SK-N-MC (cell line): Measurements from ENCODE around the gene MRPL48.

Experiments used
- EZH2 ChIP-seq: fragments of 200-600 bp; sonication (generic); IDR thresholded peaks from one replicate; pipeline ENCODE4 v1.6.1; 2017; ENCODE audit warnings: antibody characterized with exemption
- FOXP2 ChIP-seq: optimal IDR thresholded peaks from 2 replicates; pipeline ENCODE3; 2011; ENCODE audit warnings: mild to moderate bottlenecking, moderate library complexity; ENCODE audit not compliant: insufficient read depth; ENCODE audit errors: extremely low read length, control extremely low read depth
- POLR2AphosphoS5 ChIP-seq: IDR thresholded peaks from 2 replicates; pipeline ENCODE4 v1.6.1; 2012; ENCODE audit warnings: mild to moderate bottlenecking, low read depth, low read length, borderline replicate concordance

DNA sequence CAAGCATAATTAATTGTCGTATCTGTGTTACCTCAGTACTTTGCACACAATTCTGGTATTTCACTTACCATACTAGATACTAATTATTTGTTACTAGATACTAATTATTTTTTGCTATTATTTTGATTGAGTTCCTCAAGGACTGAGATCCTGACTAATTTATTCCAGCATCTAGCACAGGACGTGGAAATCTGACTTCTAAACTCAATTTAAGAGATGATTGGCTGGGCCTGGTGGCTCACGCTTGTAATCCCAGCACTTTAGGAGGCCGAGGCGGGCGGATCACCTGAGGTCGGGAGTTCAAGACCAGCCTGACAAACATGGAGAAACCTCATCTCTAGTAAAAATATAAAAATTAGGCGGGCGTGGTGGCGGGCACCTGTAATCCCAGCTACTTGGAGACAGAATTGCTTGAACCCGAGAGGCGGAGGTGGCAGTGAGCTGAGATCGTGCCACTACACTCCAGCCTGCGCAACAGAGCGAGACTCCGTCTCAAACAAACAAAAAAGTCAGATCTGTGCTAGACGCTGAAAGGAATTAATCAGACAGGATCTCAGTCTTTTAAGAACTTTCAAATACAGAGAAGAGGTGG, 527 bp upstream of the MRPL48 start:
- TF ChIP-seq EZH2 (no peak), POLR2AphosphoS5 (no peak), FOXP2 (no peak)
